HG02798 (cell line): ENCODE data around the gene TM9SF4.

Source experiments
- ATAC-seq: cut with Tn5 transposase; IDR thresholded peaks from one replicate; pipeline ENCODE4 v1.9.1; 2021; ENCODE audit warnings: mild to moderate bottlenecking; ENCODE audit not compliant: unreplicated experiment, poor library complexity

Gene TM9SF4

DNA sequence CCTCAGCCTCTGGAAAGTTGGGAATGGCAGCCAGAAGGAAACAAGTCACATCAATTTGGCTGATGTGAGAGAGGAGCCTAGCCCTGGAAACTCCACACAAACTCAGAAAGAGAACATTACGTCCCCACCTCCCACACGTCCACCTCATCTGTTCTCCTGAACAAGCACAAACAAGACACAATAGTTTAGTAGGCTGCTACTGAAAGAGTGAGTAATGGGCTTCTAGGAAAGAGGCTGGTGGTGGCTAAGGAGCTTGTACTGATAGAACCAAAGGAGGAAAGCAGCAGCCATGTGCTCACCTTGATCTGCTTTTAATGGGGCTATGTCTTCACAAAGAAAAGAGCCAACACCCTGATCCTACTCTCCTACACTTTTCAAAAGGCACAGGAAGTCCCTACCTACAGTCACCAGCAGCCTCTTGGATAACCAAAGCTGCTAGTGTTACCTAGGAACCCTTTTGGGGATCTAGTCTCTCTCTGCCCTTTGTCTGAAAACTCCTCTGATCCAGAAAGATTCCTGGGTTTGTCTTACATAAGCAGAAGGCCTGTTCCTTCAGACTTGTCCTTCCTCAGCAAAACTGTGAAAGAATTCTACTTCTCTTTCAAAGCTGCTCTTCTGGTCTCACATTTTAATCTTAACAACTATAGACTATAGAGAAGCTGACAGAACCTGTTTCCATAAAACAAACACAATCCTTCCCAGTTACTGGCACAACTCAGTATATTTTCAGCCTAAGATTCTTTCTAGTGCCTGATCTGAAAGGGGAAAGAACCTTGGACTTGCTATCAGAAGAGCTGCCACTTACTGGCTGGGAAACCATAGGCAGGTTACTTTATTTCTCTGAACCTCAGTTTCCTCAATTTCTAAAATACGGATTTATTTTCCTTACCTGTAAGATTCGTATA, 94.9 kb downstream of the TM9SF4 start:
- no peak for ATAC-seq

- ATAC-seq = no peak
Measured at GRCh38 chr20:32205110-32205842, 95.8 kb downstream of the TM9SF4 start.

- ATAC-seq = no peak
Measured at GRCh38 chr20:32205843-32206759, 96.6 kb downstream of the TM9SF4 start.

- peak; percentile 33 for ATAC-seq
Measured at GRCh38 chr20:32206760-32207625, 97.5 kb downstream of the TM9SF4 start.

- ATAC-seq = peak; percentile 93
Measured at GRCh38 chr20:32207626-32208498, 98.3 kb downstream of the TM9SF4 start, which contains the start of the genes PLAGL2 and POFUT1. PLAGL2 (minus strand) TSS chr20:32207743; CDS start chr20:32202178, 5,565 bp downstream. POFUT1 (plus strand) TSS chr20:32207880; CDS start chr20:32207942, 62 bp downstream.

GRCh38 chr20:32208499-32209154, 99.1 kb downstream of the TM9SF4 start:
- no peak for ATAC-seq

DNA sequence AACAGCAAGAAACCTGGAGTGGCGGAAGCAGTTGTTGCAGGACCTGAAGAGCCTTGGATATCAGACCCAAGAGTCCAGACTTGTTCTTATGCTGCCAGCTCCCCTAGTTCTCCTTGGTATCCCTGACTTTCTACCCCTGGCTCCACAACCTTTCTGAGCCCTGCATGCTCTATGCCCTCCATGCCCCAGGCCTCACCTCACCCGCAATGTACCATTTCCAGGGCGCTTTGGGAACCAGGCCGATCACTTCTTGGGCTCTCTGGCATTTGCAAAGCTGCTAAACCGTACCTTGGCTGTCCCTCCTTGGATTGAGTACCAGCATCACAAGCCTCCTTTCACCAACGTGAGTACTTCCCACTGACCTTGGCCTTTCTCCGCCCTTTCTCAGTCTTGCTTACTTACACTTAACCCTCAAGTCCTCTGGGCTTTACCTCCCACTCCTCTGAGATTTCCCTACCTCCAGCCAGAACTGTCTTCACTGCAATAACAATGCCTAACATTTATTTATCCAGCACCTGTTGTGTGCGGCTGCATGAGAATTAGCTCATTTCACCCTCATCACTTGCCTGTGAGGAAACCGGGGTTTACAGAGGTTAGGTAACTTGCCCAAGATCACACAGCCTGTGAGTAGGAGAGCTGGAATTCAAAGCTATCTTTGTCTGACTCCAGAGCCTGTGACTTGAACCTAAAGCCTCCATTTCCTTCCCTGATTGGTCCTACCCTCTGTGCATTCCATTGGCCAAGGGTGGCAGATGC, 100.5 kb downstream of the TM9SF4 start:
- no peak for ATAC-seq

GRCh38 chr20:32213870-32214269, 104.4 kb downstream of the TM9SF4 start:
- ATAC-seq = no peak

DNA sequence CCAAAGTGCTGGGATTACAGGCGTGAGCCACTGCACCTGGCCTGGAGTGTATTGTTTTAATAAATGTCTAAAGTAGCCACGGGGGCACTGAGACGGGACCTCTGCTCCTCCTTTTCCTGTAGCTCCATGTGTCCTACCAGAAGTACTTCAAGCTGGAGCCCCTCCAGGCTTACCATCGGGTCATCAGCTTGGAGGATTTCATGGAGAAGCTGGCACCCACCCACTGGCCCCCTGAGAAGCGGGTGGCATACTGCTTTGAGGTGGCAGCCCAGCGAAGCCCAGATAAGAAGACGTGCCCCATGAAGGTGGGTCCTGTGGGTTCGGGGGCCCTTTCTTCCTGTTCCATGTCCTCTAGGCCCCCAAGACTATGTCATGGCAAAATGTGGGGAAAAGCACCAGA, 105.6 kb downstream of the TM9SF4 start:
- ATAC-seq = no peak

GRCh38 chr20:32215729-32216128, 106.2 kb downstream of the TM9SF4 start:
- ATAC-seq = no peak

DNA sequence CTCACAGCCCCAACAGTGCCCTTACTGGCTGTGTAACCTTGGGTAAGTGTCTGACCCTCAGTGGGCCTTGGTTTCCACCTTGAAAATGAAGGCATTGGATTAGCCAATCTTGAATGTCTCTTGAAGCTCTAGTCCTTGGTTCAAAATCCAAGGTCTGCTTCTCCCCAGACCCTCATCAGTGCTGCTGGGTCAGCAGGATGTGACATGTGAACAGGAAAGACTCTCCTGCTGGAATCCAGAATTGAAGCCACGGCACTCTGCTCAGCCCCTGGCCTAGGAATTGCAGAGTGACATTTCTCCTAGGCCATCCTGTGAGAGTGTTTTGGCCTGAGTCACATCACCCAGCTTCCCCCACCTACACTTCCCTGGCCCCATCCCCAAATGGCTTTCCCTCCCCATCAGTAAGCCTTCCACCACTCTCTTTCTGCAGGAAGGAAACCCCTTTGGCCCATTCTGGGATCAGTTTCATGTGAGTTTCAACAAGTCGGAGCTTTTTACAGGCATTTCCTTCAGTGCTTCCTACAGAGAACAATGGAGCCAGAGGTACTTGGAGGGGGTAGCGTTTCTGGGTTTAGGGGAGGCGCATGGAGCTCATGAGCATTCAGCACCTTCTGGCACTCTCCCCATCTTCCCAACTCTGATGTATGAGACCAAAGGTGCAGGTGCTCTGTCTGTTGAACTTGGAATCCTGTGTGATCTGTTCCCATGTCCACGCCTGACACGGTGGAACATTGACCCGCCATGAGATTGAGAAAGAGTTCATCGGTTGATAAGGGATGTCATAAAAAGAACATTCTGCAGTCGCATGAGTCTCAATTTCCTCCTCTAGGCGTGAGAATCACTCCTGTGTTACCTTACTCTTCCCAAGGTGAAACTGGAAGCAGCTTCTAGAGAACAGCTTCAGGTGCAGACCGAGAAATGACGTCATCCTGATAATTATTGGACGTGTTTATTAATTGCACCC, 106.9 kb downstream of the TM9SF4 start:
- ATAC-seq = no peak
